ENCODE results near the gene FIGLA.

The FIGLA gene

DNA sequence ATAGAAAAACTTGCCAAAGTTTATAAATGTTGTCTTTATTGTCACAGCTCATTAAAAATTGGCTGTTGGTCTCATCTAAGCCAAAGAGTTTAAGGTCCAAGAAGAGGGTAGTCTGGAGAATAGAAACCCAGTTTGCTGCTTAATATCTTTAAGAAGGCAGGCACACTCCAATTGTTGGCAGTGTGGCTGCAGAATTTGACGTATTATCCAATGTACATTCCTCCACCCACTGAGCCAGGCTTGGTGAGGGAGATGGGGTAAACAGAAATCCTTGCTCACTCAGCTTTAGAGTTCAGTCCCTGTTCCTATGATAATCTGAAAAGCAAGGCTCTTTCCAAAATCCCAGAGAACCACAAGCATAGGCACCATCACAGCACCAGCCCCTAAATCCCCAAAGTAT is 11.8 kb downstream of the FIGLA start:
- TF ChIP-seq, protein P1, sequence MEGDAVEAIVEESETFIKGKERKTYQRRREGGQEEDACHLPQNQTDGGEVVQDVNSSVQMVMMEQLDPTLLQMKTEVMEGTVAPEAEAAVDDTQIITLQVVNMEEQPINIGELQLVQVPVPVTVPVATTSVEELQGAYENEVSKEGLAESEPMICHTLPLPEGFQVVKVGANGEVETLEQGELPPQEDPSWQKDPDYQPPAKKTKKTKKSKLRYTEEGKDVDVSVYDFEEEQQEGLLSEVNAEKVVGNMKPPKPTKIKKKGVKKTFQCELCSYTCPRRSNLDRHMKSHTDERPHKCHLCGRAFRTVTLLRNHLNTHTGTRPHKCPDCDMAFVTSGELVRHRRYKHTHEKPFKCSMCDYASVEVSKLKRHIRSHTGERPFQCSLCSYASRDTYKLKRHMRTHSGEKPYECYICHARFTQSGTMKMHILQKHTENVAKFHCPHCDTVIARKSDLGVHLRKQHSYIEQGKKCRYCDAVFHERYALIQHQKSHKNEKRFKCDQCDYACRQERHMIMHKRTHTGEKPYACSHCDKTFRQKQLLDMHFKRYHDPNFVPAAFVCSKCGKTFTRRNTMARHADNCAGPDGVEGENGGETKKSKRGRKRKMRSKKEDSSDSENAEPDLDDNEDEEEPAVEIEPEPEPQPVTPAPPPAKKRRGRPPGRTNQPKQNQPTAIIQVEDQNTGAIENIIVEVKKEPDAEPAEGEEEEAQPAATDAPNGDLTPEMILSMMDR (IDR thresholded peaks at IDR 0.05; ENCODE audit: low read depth, low read length) = no peak
- H3K27me3 ChIP-seq (ENCODE audit: insufficient read depth, low read depth, severe bottlenecking) = no peaks in the 10 kb centered on the region
- no peaks in the 10 kb centered on the region for H3K36me3 ChIP-seq
- no peak overlapping the region for H3K4me3 ChIP-seq (ENCODE audit: low read depth, low read length)
- peaks cover 4% of the 10 kb centered on the region for H3K9me3 ChIP-seq (ENCODE audit: severe bottlenecking)
- H3K27ac ChIP-seq = no peak overlapping the region
- DNase-seq = no peak

DNA sequence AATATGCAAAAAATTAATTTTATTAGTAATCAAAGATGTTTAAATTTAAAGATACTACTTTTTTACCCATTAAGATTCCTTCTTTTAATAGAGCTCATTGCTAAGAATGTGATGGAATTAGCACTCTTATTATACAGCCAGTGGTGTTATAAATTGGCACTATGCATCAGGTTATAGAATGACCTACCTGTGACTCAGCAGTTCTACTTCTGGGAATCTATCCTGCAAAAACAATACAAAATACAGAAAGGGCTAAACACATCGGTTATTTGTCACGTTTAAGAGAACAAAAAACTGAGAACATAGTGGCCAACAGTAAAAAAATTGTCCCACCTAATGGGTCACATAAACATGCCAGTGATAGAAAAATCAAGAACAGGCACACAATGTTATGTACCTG is 13.0 kb downstream of the FIGLA start:
- TF ChIP-seq, protein P1 (IDR thresholded peaks at IDR 0.05; ENCODE audit: low read depth, low read length) = no peak
- DNase-seq = no peak
- H3K27me3 ChIP-seq (ENCODE audit: insufficient read depth, low read depth, severe bottlenecking) = no peaks in the 10 kb centered on the region
- peaks cover 4% of the 10 kb centered on the region for H3K9me3 ChIP-seq (ENCODE audit: severe bottlenecking)
- H3K27ac ChIP-seq = no peak overlapping the region
- no peaks in the 10 kb centered on the region for H3K36me3 ChIP-seq
- no peak overlapping the region for H3K4me3 ChIP-seq (ENCODE audit: low read depth, low read length)

DNA sequence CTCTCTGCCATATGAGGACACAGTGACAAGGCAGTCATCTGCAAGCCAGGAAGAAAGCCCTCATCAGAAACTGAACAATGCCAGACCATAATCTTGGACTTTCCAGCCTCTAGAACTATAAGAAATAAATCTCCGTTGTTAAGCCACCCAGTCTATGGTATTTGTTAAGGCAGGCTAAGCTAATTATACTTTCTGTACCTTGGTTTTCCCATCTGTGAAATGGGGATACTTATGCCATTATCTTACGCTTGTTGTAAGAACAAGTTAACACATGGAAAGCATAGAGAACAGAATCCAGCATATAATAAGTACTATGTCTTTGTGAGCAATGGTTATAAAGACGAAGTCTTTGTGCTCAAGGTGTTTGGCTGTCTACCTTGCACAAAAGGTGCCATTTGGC is 14.2 kb downstream of the FIGLA start:
- no peaks in the 10 kb centered on the region for H3K36me3 ChIP-seq
- peaks cover 4% of the 10 kb centered on the region for H3K9me3 ChIP-seq (ENCODE audit: severe bottlenecking)
- no peak for DNase-seq
- H3K4me3 ChIP-seq (ENCODE audit: low read depth, low read length) = no peak overlapping the region
- TF ChIP-seq, protein P1 (IDR thresholded peaks at IDR 0.05; ENCODE audit: low read depth, low read length) = no peak
- no peaks in the 10 kb centered on the region for H3K27me3 ChIP-seq (ENCODE audit: insufficient read depth, low read depth, severe bottlenecking)
- no peak overlapping the region for H3K27ac ChIP-seq

DNA sequence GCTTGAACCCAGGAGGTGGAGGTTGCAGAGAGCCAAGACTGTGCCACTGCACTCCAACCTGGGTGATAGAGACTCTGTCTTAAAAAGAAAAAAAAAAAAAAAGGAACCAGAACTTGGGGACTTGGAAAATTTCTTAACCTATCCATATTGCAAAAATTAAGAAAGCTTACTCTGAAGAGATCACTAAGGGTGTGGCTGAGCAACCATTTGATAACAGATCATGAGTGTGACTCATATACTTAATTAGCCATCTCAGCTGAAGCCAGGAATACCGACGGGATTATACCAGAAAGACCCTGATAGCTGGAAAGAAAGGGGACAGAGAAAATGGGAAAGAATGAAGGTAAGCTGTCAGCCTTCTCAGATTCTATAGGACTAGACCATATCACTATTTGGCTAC is 15.3 kb downstream of the FIGLA start:
- TF ChIP-seq, protein P1 (IDR thresholded peaks at IDR 0.05; ENCODE audit: low read depth, low read length) = no peak
- DNase-seq = no peak

DNA sequence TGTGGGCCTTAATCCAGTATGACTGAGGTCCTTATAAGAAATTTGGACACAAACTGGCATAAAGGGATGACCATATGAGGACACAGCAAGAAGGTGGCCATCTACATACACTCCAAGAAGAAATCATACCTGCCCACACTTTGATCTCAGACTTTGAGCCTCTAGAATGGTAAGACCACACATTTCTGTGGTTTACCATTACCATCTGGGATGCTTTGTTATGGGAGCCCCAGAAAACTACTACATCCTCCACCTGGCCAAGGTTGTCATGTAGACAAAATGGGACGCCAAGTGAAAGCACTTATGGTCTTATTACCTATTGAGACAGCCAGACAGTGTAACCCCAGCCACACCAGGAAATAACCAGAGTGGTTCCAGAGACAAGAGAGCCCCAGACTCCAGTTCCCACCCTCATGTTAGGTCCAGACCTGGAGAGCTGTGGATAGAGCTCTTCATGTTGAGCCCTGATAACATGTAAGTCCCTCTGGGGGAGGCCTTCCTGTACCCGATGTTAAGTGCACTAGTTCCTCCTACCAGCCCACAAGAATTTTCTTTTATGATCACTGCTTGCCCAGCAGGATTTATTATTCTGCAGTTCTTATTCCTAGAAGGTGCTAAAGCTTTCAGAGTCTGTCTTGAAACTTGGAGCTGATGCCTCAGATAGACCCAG is 17.8 kb downstream of the FIGLA start:
- Histone ChIP-seq H3K27ac (no peak overlapping the region), H3K27me3 (ENCODE audit: insufficient read depth, low read depth, severe bottlenecking) (no peaks in the 10 kb centered on the region), H3K4me3 (ENCODE audit: low read depth, low read length) (no peak overlapping the region), H3K36me3 (no peaks in the 10 kb centered on the region; the same call in 1 of the 2 replicates), H3K9me3 (ENCODE audit: severe bottlenecking) (peaks cover 4% of the 10 kb centered on the region)
- no peak for DNase-seq
- TF ChIP-seq, protein P1 (IDR thresholded peaks at IDR 0.05; ENCODE audit: low read depth, low read length) = no peak

More for the DNA sequence above, 15.3 kb downstream of the FIGLA start:
- H3K36me3 ChIP-seq = no peaks in the 10 kb centered on the region
- H3K9me3 ChIP-seq (ENCODE audit: severe bottlenecking) = peaks cover 4% of the 10 kb centered on the region
- H3K4me3 ChIP-seq (ENCODE audit: low read depth, low read length) = no peak overlapping the region
- H3K27me3 ChIP-seq (ENCODE audit: insufficient read depth, low read depth, severe bottlenecking) = no peaks in the 10 kb centered on the region
- no peak overlapping the region for H3K27ac ChIP-seq

DNA sequence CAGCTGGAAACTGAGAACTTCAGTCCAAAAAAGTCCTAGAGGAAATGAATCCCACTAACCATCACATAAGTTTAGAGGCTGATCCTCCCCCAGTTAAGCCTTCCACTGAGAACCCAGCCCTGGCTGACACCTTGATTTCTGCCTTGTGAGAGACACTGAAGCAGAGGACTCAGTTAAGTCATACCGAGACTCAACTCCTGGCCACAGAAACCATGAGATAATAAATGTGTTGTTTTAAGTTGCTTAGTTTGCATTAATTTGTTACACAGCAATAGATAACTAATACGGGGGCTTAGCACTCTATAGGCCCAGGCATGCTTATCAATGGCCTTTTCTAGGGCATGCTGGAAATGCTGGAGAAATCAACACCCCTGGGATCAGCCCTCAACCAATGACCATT is 19.0 kb downstream of the FIGLA start:
- Histone ChIP-seq H3K4me3 (ENCODE audit: low read depth, low read length) (no peak overlapping the region), H3K9me3 (ENCODE audit: severe bottlenecking) (peaks cover 4% of the 10 kb centered on the region), H3K27ac (no peak overlapping the region), H3K27me3 (ENCODE audit: insufficient read depth, low read depth, severe bottlenecking) (no peaks in the 10 kb centered on the region), H3K36me3 (peaks cover 3% of the 10 kb centered on the region)
- DNase-seq = no peak
- TF ChIP-seq, protein P1 (IDR thresholded peaks at IDR 0.05; ENCODE audit: low read depth, low read length) = no peak

Data from WERI-Rb-1 (cell line).